ENCODE data around the gene NDUFA8. TPM values are rescaled to one million over a fixed set of nuclear protein-coding genes. Genes with fewer than 3 reads are reported as not detected.

NDUFA8 gene
- 10 to 100 TPM; 32.3 to 42.0 TPM for total RNA-seq

DNA sequence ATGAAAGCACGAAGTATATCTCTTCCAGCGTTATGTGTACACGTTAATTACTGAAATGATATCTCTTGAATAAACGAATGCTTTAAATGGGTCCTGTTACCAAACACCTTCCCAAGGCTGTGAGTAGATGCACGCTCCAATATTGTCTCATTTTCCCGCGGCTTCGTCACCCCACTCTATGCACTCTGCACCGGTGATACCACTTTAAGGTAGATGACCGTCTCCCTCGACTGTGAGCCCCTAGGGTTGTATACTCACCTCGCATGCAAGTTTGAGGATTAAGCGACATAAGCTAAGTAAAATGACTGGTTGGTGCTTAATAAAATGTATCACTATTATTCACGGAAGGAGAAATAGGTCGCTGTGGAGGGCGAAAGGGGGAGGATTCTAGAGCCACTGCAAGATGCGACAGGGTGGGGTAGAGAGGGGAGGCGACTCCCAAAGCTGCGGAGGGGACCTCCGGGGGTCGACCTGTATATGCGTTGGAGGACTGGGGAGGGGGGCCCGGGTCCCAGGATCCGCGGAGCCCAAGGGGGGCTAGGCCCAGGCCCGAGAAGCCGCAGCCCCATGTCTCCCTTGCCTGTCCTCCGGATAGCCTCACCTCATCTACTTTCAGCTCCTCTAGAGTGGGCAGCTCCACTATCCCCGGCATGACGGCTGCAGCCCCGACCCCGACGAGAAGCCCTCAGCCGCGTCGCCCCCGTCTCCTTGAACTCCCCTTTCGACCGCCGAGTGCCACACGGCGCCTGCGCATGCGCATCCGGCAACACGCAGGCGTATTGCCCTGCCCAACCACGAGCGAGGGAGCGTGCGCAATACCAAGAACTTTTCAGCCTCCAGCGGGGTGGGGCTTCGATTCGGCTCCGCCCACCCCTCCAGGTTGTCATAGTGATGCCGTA, at the start of gene NDUFA8, which contains the start of gene MORN5:
Gene NDUFA8 (minus strand): TSS at position 754 of the 899 bp plus-strand sequence. CDS start 102 bp downstream, at position 652.
Gene MORN5 (plus strand): TSS at position 883 of the 899 bp plus-strand sequence. CDS start 65 bp downstream, outside the sequence.
- DNase-seq (peak; percentile 96), ATAC-seq (replicated peaks in 1 of 2) (peak; percentile 94 to 97)
- Mint-ChIP-seq H3K9me3 (peaks cover 0 to 4% of the 10 kb centered on the region in 2 donors), H3K4me3 (peak within 1 kb of the TSS; percentile 87 to 94), H3K27me3 (ENCODE audit: low read depth) (peaks cover 13% of the 10 kb centered on the region), H3K4me1 (ENCODE audit: low read depth) (peaks cover 46% of the 10 kb centered on the region), H3K27ac (peak within 1 kb of the TSS; percentile 92), H3K36me3 (ENCODE audit: insufficient read depth in 2 of 2) (peaks cover 3% of the 10 kb centered on the region in 2 donors)

DNA sequence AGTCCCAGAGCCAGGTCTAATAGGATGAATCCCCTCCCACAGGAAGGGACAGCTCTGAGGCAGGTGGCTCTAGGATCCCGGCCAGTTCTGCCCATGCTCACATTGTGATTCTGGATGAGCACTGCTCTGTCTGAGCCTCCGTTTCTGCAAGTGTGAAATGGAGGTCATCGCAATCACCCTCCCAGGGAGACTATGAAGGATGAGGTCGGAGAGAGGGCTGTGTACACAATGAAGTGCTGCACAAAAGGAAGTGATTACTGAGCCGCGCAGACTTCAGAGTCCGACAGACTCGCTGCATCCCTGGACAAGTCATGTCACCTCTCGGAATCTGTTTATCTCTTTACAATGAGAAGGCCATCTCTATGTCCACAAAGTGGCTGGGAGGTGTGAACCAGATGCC, 47.5 kb upstream of the NDUFA8 start:
- no peak for DNase-seq
- Mint-ChIP-seq H3K27me3 (ENCODE audit: low read depth) (peaks cover 34% of the 10 kb centered on the region), H3K27ac (no peak overlapping the region), H3K9me3 (no peaks in the 10 kb centered on the region), H3K36me3 (ENCODE audit: insufficient read depth in 2 of 2) (no peaks in the 10 kb centered on the region), H3K4me3 (no peak overlapping the region), H3K4me1 (ENCODE audit: low read depth) (no peaks in the 10 kb centered on the region)
- ATAC-seq (replicated peaks in 1 of 2) = no peak

DNA sequence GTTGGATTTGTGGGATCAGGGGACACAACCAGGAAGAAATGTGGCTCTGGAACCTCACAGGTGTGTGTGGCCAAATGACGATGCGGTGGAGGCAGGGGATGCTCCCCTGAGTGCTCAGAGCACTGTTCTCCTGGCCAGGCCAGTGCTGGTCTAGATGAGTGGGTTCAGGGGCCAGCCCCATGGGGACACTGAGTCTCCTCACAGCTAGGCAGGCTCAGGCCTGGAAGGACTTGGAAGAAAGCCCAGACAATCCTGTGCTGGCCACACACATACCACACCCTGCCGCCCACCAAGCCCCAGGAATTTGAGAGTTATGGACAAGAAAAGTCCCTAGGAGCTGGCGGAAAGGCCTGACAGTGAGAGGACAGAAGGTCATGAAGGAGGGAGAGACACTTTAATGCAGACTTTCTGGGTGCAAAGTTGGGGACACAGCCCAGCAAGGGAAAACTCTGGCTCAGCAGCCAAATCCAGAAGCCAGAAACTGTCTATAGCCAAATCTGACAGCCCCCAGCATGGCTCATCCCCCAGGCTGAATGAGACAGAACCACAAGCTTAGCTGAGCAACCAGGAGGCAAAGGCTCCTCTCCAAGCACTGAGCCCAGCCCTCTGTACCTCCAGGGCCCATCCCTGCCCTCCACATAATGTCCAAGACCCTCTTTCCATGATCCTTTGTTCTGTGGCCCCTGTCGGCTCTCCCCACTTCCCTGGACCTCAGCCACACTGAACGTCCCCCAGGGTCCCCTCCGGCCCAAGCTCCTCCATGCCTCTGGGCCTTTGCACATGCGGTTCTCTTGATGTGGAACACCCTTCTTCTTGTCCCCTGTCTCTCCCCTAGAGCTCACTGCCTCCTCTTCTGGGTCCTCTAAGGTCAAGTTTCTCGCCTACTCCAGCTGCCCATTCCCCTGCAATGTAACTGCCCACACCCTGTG, 46.8 kb upstream of the NDUFA8 start:
- H3K27ac Mint-ChIP-seq = no peak overlapping the region
- no peaks in the 10 kb centered on the region for H3K36me3 Mint-ChIP-seq (ENCODE audit: insufficient read depth in 2 of 2)
- no peaks in the 10 kb centered on the region for H3K4me1 Mint-ChIP-seq (ENCODE audit: low read depth)
- DNase-seq = no peak
- H3K27me3 Mint-ChIP-seq (ENCODE audit: low read depth) = peaks cover 28% of the 10 kb centered on the region
- no peak overlapping the region for H3K4me3 Mint-ChIP-seq
- ATAC-seq (replicated peaks in 1 of 2) = no peak
- no peaks in the 10 kb centered on the region for H3K9me3 Mint-ChIP-seq

DNA sequence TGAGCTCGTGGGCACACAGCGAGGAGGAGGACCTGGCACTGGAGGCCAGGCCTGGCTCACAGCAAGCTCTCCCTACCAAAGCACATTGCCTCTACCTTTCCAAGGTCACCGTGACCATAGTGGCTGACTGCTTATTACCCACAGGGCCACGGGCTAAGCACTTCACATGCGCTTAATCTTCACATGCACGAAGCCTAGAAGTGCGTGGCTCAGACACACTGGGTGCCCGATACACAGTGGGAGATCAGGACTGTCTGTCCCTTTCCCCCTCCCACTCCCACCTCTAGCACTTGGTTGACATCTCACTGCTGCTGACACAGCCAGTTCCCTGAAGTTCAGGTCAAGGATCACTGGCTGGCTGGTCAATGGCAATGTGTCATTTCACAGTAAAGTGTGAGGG, 45.6 kb upstream of the NDUFA8 start:
- Mint-ChIP-seq H3K4me1 (ENCODE audit: low read depth) (no peaks in the 10 kb centered on the region), H3K36me3 (ENCODE audit: insufficient read depth in 2 of 2) (no peaks in the 10 kb centered on the region), H3K27ac (no peak overlapping the region), H3K27me3 (ENCODE audit: low read depth) (peaks cover 16% of the 10 kb centered on the region), H3K9me3 (no peaks in the 10 kb centered on the region), H3K4me3 (no peak overlapping the region)
- no peak for ATAC-seq (replicated peaks in 1 of 2)
- DNase-seq = no peak

DNA sequence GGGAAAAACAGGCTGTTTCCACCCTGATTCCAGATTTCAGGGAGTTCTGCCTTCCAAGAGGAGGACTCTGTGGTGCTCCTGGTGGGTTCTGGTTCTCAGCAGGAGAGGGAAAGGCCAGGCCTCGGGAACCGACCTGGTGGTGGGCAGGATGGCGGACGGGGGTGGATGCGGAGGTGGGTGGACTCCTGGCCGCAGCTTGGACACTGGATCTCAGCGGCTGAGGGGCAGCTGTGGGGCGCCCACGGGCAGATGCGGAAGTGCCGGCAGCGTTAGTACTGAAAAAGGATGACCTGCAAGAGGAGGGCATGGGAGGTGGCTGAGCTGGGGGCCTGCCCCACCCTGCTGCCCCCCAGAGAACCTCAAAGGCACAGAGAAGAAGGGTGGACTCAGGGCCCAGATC, 44.9 kb upstream of the NDUFA8 start:
- no peak for DNase-seq
- H3K4me1 Mint-ChIP-seq (ENCODE audit: low read depth) = no peaks in the 10 kb centered on the region
- no peak overlapping the region for H3K27ac Mint-ChIP-seq
- H3K36me3 Mint-ChIP-seq (ENCODE audit: insufficient read depth in 2 of 2) = no peaks in the 10 kb centered on the region
- no peak overlapping the region for H3K4me3 Mint-ChIP-seq
- no peak for ATAC-seq (replicated peaks in 1 of 2)
- peaks cover 14% of the 10 kb centered on the region for H3K27me3 Mint-ChIP-seq (ENCODE audit: low read depth)
- no peaks in the 10 kb centered on the region for H3K9me3 Mint-ChIP-seq

DNA sequence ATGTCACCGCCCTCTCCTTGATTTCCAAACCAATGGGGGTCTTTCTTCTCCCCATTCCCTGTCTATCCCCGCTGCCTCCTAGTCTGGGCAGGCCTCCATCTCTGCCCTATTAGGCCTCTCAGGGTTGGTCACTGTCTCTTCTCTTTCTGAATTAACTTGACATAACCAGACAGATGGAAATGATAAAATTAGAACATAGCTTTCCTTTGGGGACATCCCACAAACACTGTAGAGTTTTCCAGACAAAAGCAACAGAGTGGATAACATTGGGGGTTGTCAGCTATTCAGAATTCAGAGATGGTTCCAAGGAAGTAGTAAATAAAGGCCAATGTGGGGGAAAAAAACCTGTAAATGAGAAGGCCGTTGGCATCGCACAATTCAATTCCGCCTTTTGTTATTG, 44.5 kb upstream of the NDUFA8 start:
- ATAC-seq (replicated peaks in 1 of 2) (no peak), DNase-seq (no peak)
- H3K27ac Mint-ChIP-seq = no peak overlapping the region
- no peaks in the 10 kb centered on the region for H3K9me3 Mint-ChIP-seq
- no peak overlapping the region for H3K4me3 Mint-ChIP-seq
- H3K27me3 Mint-ChIP-seq (ENCODE audit: low read depth) = peaks cover 14% of the 10 kb centered on the region
- H3K36me3 Mint-ChIP-seq (ENCODE audit: insufficient read depth in 2 of 2) = no peaks in the 10 kb centered on the region
- H3K4me1 Mint-ChIP-seq (ENCODE audit: low read depth) = no peaks in the 10 kb centered on the region

DNA sequence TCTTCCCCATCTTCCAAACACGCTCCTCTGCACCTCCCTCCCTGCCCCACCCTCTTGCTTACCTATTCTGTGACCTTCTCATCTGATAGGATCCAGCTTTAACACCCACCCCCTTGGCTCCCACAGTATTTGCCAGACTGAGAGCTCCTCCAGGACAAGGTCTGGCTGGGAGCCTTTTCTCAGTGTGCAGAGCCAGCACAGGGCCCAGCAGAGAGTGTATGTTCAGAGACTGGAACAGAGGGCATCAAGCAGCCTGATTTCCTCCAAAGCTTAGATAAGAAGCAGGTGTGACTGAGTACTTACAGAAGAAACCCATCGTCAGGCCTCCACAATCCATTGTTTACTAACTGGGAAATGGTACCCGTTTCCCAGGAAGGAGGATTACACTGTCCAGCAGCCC, 42.5 kb upstream of the NDUFA8 start:
- ATAC-seq (replicated peaks in 1 of 2) (no peak), DNase-seq (no peak)
- Mint-ChIP-seq H3K36me3 (ENCODE audit: insufficient read depth in 2 of 2) (no peaks in the 10 kb centered on the region), H3K9me3 (no peaks in the 10 kb centered on the region), H3K27me3 (ENCODE audit: low read depth) (peaks cover 15% of the 10 kb centered on the region), H3K27ac (no peak overlapping the region), H3K4me1 (ENCODE audit: low read depth) (no peaks in the 10 kb centered on the region), H3K4me3 (no peak overlapping the region)

DNA sequence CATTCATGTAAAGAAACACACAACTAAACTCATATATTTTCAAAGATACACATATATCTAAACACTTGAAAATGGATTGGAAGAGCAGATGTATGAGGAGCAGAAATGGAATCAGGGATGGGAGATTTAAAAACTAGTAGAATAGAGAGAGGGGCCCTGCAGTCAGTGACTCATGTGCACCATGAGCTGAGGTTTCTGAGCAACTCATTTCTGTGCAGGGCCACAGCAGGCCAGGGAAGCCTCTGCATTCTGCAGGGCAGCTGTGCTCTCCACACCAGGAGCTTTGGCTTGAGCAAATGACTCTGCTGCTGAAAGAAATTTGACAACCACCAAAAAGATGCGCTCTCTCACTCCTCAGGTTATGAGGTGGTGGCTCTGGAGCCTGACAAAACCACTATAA, 42.1 kb upstream of the NDUFA8 start:
- Mint-ChIP-seq H3K36me3 (ENCODE audit: insufficient read depth in 2 of 2) (no peaks in the 10 kb centered on the region), H3K4me1 (ENCODE audit: low read depth) (no peaks in the 10 kb centered on the region), H3K4me3 (no peak overlapping the region), H3K27ac (no peak overlapping the region), H3K9me3 (no peaks in the 10 kb centered on the region), H3K27me3 (ENCODE audit: low read depth) (peaks cover 14% of the 10 kb centered on the region)
- DNase-seq = no peak
- ATAC-seq (replicated peaks in 1 of 2) = peak; percentile 59 to 69

DNA sequence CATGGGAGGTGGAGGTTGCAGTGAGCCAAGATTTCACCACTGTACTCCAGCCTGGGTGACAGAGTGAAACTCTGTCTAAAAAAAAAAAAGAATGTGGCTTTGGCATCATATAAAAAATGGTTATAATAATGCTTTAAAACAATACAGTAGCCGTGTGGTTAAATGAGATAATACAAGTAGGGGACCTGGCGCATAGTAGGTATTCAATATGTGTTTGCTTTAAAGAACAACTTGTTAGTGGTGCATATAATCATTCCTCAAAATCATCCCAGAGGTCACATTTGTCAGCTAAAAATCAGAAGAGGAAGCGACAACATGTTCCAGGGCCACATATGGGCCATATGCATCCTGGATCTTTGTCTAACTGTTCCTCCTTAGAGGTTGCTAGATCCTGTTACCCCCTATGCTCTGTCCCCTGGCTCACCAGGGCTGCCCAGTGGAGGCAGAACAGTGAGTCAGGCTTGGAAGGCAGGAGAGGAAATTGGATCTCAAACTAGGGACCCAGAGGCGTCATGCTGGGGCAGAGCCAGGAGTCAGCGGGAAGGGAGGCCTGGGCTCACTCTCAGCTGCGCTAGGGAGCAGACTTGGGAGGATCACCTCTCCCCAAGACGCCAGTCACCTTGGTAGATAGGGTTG, 41.5 kb upstream of the NDUFA8 start:
- ATAC-seq (replicated peaks in 1 of 2) = no peak
- Mint-ChIP-seq H3K4me3 (no peak overlapping the region), H3K27me3 (ENCODE audit: low read depth) (peaks cover 13% of the 10 kb centered on the region), H3K4me1 (ENCODE audit: low read depth) (no peaks in the 10 kb centered on the region), H3K9me3 (no peaks in the 10 kb centered on the region), H3K27ac (no peak overlapping the region), H3K36me3 (ENCODE audit: insufficient read depth in 2 of 2) (no peaks in the 10 kb centered on the region)
- no peak for DNase-seq

DNA sequence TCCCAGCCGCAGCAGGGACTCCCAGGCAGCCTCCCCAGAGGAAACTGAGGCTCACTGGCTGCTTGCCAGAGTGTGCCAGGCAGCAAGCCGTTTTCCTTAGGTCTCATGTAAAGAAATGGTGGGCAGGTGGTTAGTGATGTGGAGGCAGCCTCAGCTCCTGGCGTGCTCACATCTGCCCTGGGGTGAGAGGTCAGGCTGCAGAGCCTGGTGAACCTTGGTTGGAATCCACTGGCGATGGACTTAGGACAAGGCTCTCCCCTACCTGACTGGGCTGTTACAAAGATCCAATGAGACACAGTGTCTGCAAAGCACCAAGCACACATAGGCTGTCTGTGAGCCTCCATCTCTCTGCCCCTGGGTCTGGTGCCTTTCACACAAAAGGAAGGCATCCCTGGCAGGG, 38.3 kb upstream of the NDUFA8 start:
- Mint-ChIP-seq H3K4me1 (ENCODE audit: low read depth) (no peaks in the 10 kb centered on the region), H3K4me3 (no peak overlapping the region), H3K27me3 (ENCODE audit: low read depth) (peaks cover 13% of the 10 kb centered on the region), H3K9me3 (no peaks in the 10 kb centered on the region), H3K27ac (no peak overlapping the region), H3K36me3 (ENCODE audit: insufficient read depth in 2 of 2) (no peaks in the 10 kb centered on the region)
- DNase-seq = no peak
- no peak for ATAC-seq (replicated peaks in 1 of 2)

DNA sequence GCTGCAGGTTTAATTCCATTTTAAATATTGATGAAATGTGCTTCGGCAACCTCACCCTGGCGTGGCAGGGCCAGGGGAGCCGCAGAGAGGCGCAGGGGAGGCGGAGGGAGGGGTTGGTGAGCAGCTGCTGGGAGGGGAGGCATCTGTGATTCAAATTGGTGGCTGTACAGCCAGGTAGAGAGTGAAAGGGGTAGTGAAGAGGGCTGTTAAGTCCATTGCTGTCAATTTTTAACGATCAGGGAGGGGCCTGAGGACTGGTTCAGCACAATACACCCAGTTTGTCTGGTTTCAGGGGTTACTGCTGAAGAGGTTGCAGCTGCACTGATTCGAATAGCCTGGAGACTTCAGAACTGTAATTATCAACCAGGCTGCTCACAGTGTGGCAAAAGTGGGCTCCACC, 37.8 kb upstream of the NDUFA8 start:
- H3K27me3 Mint-ChIP-seq (ENCODE audit: low read depth) = peaks cover 13% of the 10 kb centered on the region
- H3K4me1 Mint-ChIP-seq (ENCODE audit: low read depth) = no peaks in the 10 kb centered on the region
- H3K36me3 Mint-ChIP-seq (ENCODE audit: insufficient read depth in 2 of 2) = no peaks in the 10 kb centered on the region
- DNase-seq = no peak
- no peak overlapping the region for H3K4me3 Mint-ChIP-seq
- H3K27ac Mint-ChIP-seq = no peak overlapping the region
- ATAC-seq (replicated peaks in 1 of 2) = no peak
- no peaks in the 10 kb centered on the region for H3K9me3 Mint-ChIP-seq

DNA sequence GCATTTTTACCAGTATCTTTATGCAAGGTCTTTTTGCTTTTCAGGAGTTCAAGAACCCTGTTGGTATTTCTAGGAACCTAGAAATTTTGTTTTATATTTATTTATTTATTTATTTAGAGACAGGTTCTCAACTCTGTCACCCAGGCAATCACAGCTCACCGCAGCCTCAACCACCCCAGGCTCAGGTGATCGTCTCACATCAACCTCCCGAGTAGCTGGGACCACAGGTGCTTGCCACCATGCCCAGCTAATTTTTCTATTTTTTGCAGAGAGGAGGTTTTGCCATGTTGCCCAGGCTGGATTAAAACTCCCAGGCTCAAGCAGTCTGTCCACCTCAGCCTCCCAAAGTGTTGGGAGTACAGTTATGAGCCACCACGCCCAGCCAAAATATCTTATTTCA, 36.3 kb upstream of the NDUFA8 start:
- peaks cover 13% of the 10 kb centered on the region for H3K27me3 Mint-ChIP-seq (ENCODE audit: low read depth)
- H3K4me3 Mint-ChIP-seq = no peak overlapping the region
- DNase-seq (no peak), ATAC-seq (replicated peaks in 1 of 2) (no peak)
- H3K9me3 Mint-ChIP-seq = no peaks in the 10 kb centered on the region
- H3K27ac Mint-ChIP-seq = no peak overlapping the region
- no peaks in the 10 kb centered on the region for H3K4me1 Mint-ChIP-seq (ENCODE audit: low read depth)
- H3K36me3 Mint-ChIP-seq (ENCODE audit: insufficient read depth in 2 of 2) = no peaks in the 10 kb centered on the region

DNA sequence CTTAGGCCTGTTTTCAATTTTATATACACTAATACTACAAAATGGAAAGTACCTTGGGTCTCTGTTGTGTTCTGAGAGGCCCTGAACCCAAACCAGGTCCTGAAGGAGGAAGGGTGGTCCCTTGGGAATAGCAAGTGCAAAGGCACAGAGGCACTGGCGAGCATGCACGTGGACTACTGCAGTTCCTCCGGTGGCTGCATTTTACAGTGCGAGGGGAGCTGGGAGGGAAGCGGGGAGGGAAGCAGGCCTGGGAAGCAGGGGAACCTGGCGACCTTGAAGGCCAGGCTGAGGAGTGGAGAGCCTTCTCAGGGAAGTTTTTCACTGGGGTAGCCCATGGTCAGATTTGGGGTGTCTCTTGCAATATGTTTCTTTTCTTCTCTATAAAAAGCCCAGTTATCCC, 34.1 kb upstream of the NDUFA8 start:
- no peak overlapping the region for H3K27ac Mint-ChIP-seq
- H3K4me1 Mint-ChIP-seq (ENCODE audit: low read depth) = no peaks in the 10 kb centered on the region
- H3K27me3 Mint-ChIP-seq (ENCODE audit: low read depth) = peaks cover 13% of the 10 kb centered on the region
- H3K4me3 Mint-ChIP-seq = no peak overlapping the region
- no peaks in the 10 kb centered on the region for H3K36me3 Mint-ChIP-seq (ENCODE audit: insufficient read depth in 2 of 2)
- no peak for ATAC-seq (replicated peaks in 1 of 2)
- H3K9me3 Mint-ChIP-seq = no peaks in the 10 kb centered on the region
- no peak for DNase-seq
